ENCODE results near the gene MYLK4. TPM values are rescaled to one million over a fixed set of nuclear protein-coding genes. Genes with fewer than 3 reads are reported as not detected.

MYLK4 gene
- total RNA-seq, 1 donor from 2014 or later, result 0.47 TPM

- no peak for DNase-seq
These were observed 120.4 kb downstream of the MYLK4 start for GRCh38 chr6:2630359-2630758.

GRCh38 chr6:2626401-2626800 is 124.3 kb downstream of the MYLK4 start:
- no peak for DNase-seq

GRCh38 chr6:2625581-2625980 is 125.1 kb downstream of the MYLK4 start:
- no peak for DNase-seq

GRCh38 chr6:2624177-2624576 is 126.5 kb downstream of the MYLK4 start:
- DNase-seq, result no peak

- no peak for DNase-seq
These were observed 127.4 kb downstream of the MYLK4 start for GRCh38 chr6:2623295-2623694.

GRCh38 chr6:2622671-2623070 is 128.1 kb downstream of the MYLK4 start:
- no peak for DNase-seq

- DNase-seq, result no peak
These were observed 131.1 kb downstream of the MYLK4 start for GRCh38 chr6:2619651-2620050.

DNA sequence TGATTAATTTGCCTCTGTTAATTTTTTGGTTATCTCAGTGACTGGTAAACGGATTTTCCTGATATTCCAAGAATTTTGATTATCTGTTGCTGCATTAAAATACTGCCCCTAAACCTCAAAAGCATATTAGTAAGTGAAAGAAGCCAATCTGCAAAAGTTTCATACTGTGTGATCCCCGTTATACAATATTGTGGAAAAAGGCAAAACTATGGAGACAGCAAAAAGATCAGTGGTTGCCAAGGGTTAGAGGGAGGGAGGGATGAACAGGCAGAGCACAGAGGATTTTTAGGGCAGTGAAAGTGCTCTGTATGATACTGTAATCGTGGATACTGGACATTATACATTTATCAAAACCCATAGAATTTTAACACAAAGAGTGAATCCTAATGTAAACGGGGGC is 133.0 kb downstream of the MYLK4 start:
- DNase-seq, result no peak

- no peak for DNase-seq
These were observed 133.9 kb downstream of the MYLK4 start for GRCh38 chr6:2616811-2617210.

GRCh38 chr6:2615251-2615650 is 135.5 kb downstream of the MYLK4 start:
- no peak for DNase-seq

DNA sequence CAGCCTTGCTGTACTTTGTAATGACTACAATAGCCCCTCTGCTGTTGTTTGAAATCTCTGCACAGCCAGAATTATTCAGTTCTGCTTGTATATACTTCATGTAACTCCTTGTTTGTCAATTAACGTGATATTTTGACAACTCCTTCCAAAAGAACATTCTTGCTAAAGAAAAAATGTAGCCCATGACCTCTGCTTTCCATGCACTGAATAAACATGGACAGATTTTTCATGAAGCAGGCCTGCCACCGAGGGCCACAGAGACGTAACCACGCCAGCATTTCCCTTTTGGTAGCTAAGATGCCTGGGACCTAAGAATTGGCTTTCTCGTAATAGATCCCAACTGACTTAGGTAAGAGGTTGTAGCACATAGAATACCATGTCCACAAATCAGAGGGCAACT is 135.9 kb downstream of the MYLK4 start:
- no peak for DNase-seq

GRCh38 chr6:2614155-2614554 is 136.6 kb downstream of the MYLK4 start:
- no peak for DNase-seq

Other genes with a start within 250 kb of the MYLK4 start
- gene WRNIP1, start 14.5 kb upstream of the MYLK4 start, total RNA-seq, result 48.7 TPM
- 2.3 TPM for gene SERPINB1, start 90.9 kb upstream of the MYLK4 start, total RNA-seq
- 1.6 TPM for gene SERPINB9, start 152.4 kb upstream of the MYLK4 start, total RNA-seq
- gene SERPINB6, start 220.6 kb upstream of the MYLK4 start, total RNA-seq, result 12.3 TPM
- gene NQO2, start 249.0 kb upstream of the MYLK4 start, total RNA-seq, result 8.0 TPM